HEK293 (cell line): ENCODE measurements around the gene PLIN5.

Source experiments
- HOXA7 ChIP-seq: sonication (generic); formaldehyde crosslinking; IDR thresholded peaks from 2 replicates; pipeline ENCODE4 v1.8.1; 2022; ENCODE audit warnings: missing genetic modification reagents, borderline replicate concordance
- SETDB1 ChIP-seq: IDR thresholded peaks from one replicate; pipeline ENCODE4 v1.6.1; 2017; ENCODE audit warnings: mild to moderate bottlenecking, low read length, moderate library complexity, mixed read lengths; ENCODE audit not compliant: insufficient read length
- TF ChIP-seq, protein P1 (sequence below): fragments of 450-650 bp; formaldehyde crosslinking; IDR thresholded peaks from 2 replicates; pipeline ENCODE4 v1.5.1; 2016; ENCODE audit warnings: missing biosample characterization, missing genetic modification characterization

DNA sequence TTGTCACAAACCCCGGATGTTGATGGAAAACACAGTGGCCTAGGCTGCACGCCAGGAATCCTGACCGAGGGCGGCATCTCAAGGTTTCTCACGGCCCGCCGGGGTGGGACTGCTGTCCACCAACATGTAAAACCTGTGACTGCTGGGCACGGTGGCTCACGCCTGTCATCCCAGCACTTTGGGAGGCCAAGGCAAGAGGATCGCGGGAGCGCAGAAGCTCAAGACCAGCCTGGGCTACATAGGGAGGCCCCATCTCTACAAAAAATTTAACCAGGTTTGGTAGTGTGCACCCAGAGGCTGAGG is 27.9 kb downstream of the PLIN5 start:
- TF ChIP-seq, protein P1, sequence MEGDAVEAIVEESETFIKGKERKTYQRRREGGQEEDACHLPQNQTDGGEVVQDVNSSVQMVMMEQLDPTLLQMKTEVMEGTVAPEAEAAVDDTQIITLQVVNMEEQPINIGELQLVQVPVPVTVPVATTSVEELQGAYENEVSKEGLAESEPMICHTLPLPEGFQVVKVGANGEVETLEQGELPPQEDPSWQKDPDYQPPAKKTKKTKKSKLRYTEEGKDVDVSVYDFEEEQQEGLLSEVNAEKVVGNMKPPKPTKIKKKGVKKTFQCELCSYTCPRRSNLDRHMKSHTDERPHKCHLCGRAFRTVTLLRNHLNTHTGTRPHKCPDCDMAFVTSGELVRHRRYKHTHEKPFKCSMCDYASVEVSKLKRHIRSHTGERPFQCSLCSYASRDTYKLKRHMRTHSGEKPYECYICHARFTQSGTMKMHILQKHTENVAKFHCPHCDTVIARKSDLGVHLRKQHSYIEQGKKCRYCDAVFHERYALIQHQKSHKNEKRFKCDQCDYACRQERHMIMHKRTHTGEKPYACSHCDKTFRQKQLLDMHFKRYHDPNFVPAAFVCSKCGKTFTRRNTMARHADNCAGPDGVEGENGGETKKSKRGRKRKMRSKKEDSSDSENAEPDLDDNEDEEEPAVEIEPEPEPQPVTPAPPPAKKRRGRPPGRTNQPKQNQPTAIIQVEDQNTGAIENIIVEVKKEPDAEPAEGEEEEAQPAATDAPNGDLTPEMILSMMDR (tag by site-specific recombination): no peak
- no peak for TF ChIP-seq HOXA7 (CRISPR knock-in tag)
- TF ChIP-seq SETDB1: no peak
